Measurements from ENCODE around the gene THRAP3. TPM values are rescaled to one million over a fixed set of nuclear protein-coding genes. Genes with fewer than 3 reads are reported as not detected.

THRAP3 gene
- total and polyA plus RNA-seq, 2 of the 8 experiments (the other 6 are each of a cell fraction or from before 2014, with no cell fraction given): 40.2 to 183 TPM

DNA sequence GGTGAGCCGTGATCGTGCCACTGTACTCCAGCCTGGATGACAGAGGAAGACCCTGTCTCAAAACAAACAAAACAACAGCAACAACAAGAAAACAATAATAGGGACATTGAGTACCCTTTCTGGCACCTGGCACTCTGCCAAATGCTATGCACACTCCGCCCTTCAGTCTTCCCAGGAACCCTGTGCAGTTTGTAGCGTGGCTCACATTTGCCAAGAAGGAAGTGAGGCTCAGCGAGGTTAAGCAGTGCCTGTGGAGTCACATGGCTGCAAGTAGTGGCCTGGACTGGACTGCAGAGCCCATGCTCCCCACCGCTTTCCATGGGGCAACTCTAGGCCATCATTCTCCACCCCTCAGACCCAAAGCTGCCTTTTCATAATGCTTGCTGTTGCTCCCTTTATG, 104.5 kb downstream of the THRAP3 start:
- no peak overlapping the region; the same call in 1 of the 2 replicates for H4K8ac ChIP-seq (ENCODE audit: extremely low read depth, insufficient read depth, low read length)
- H2BK5ac ChIP-seq (ENCODE audit: low read depth, low read length): no peak overlapping the region
- no peak overlapping the region for H2BK120ac ChIP-seq (replicated peaks; ENCODE audit: low read depth, low read length)
- FAIRE-seq (no peak), DNase-seq (ENCODE audit: low read depth in 1 of 2, low spot score in 2 of 2) (no peak)
- H3K4me3 ChIP-seq (ENCODE audit: extremely low read depth in 1 of 4, insufficient read depth in 2 of 4, low read depth in 3 of 4, low read length in 4 of 4): no peak overlapping the region
- H4K5ac ChIP-seq (ENCODE audit: insufficient read length, low read depth, low read length): no peak overlapping the region
- no peaks in the 10 kb centered on the region for H4K20me1 ChIP-seq (replicated peaks in 1 of 2; ENCODE audit: control insufficient read depth in 1 of 2, insufficient read depth in 2 of 2, low read length in 2 of 2)
- POLR2A ChIA-PET (ENCODE audit: partially characterized antibody): interaction anchor here (1.4 to 1.5 kb wide), 2 partner anchors 14 to 58 kb away, joined by 4 to 5 read pairs; no protein-coding TSS in a partner anchor
- H3K18ac ChIP-seq (ENCODE audit: extremely low read depth, low read length): no peak overlapping the region
- no peak overlapping the region for H3K9ac ChIP-seq (replicated peaks in 1 of 4; ENCODE audit: extremely low read depth in 1 of 4, low read depth in 3 of 4, low read length in 3 of 4)
- H4K91ac ChIP-seq (replicated peaks; ENCODE audit: insufficient read length, low read length): no peak overlapping the region
- H3K36me3 ChIP-seq (ENCODE audit: control insufficient read depth in 2 of 4, insufficient read depth in 4 of 4, low read length in 3 of 4): no peaks in the 10 kb centered on the region
- H3K23me2 ChIP-seq (ENCODE audit: low read depth, low read length): peaks cover 7% of the 10 kb centered on the region
- peaks cover 0 to 15% (median 4%) of the 10 kb centered on the region in 4 experiments; a peak in 4 of 7 replicates for H3K27me3 ChIP-seq (replicated peaks in 1 of 4; ENCODE audit: control insufficient read depth in 3 of 4, extremely low read depth in 1 of 4, insufficient read depth in 3 of 4, low read length in 3 of 4)
- no peaks in the 10 kb centered on the region for H3K79me2 ChIP-seq (ENCODE audit: control insufficient read depth in 1 of 2, insufficient read depth in 2 of 2, low read length in 2 of 2)
- H3K14ac ChIP-seq (ENCODE audit: insufficient read length): no peak overlapping the region
- H3K4me1 ChIP-seq (replicated peaks in 1 of 4; ENCODE audit: control insufficient read depth in 3 of 4, insufficient read depth in 4 of 4, low read length in 3 of 4): peaks cover 0 to 10% (median 5%) of the 10 kb centered on the region in 4 experiments; a peak in 6 of 7 replicates
- TF ChIP-seq EZH2 (IDR thresholded peaks at IDR 0.05; ENCODE audit: low read depth, low read length, severe bottlenecking) (no peak), HDAC2 (IDR thresholded peaks at IDR 0.05; ENCODE audit: borderline replicate concordance in 1 of 2, low read depth in 2 of 2, low read length in 2 of 2) (no peak), TBP (IDR thresholded peaks at IDR 0.05; ENCODE audit: low read depth, low read length) (no peak), KDM5A (IDR thresholded peaks at IDR 0.05; ENCODE audit: low read length) (no peak), BRCA1 (IDR thresholded peaks at IDR 0.05; ENCODE audit: low read depth, low read length) (no peak), EGR1 (IDR thresholded peaks at IDR 0.05; ENCODE audit: borderline replicate concordance, low read depth, low read length) (no peak)
- H2BK15ac ChIP-seq (ENCODE audit: low read length): no peak overlapping the region
- H3K56ac ChIP-seq (replicated peaks; ENCODE audit: insufficient read length, low read depth, low read length): no peak overlapping the region
- H3K4me2 ChIP-seq (ENCODE audit: insufficient read depth in 1 of 2, low read depth in 2 of 2, low read length in 2 of 2): no peak overlapping the region
- H3K4ac ChIP-seq (replicated peaks; ENCODE audit: insufficient read length, low read depth, low read length): no peak overlapping the region
- no peaks in the 10 kb centered on the region; the same call in 1 of the 2 replicates for H3K79me1 ChIP-seq (ENCODE audit: low read depth, low read length)
- no peak overlapping the region for H2BK20ac ChIP-seq (ENCODE audit: low read length)
- H2AK5ac ChIP-seq (ENCODE audit: low read depth, low read length): no peak overlapping the region
- H3K27ac ChIP-seq (ENCODE audit: low read depth, low read length): no peak overlapping the region
- H3K9me3 ChIP-seq (ENCODE audit: insufficient read depth in 2 of 2, low read depth in 1 of 2, low read length in 1 of 2): no peaks in the 10 kb centered on the region
- 90% methylated on average over 6 of the region's 6 CpGs; no CpG with 5 or more reads in 1 of the 2 experiments for WGBS, 2 experiments (ENCODE audit: extremely low coverage in 1 of 2, insufficient coverage in 1 of 2, insufficient read length in 1 of 2, insufficient replicate concordance in 2 of 2, low coverage in 1 of 2, low lambda C conversion rate in 2 of 2, missing lambda C conversion rate in 1 of 2)
- CTCF ChIA-PET (ENCODE audit: partially characterized antibody): interaction anchor here (1.7 to 3.1 kb wide), 3 partner anchors 13 to 40 kb away, joined by 5 to 19 read pairs (median 5); partner anchors contain the start of gene SH3D21
- no peak overlapping the region for H2BK12ac ChIP-seq (ENCODE audit: low read depth, low read length)
- no peak overlapping the region for H2AFZ ChIP-seq (ENCODE audit: low read length)
- H3K23ac ChIP-seq (ENCODE audit: insufficient read length): no peak overlapping the region

Data from H1 (cell line).